NCI-H1092 (cell line): ENCODE measurements around the gene HAND2.
A peak's percentile ranks its signal among the peaks of the same experiment; 100 is the strongest.

Experiments
- DNase-seq: peaks from one replicate; lab custom pipeline; 2025; lab: John Stamatoyannopoulos, UW

HAND2 gene

GRCh38 chr4:173503330-173504180 lies 26.5 kb downstream of the HAND2 start:
- no peak for DNase-seq

GRCh38 chr4:173502282-173502681 lies 27.7 kb downstream of the HAND2 start:
- no peak for DNase-seq

- DNase-seq, result no peak
Measured at GRCh38 chr4:173501592-173502150, 28.4 kb downstream of the HAND2 start.

DNA sequence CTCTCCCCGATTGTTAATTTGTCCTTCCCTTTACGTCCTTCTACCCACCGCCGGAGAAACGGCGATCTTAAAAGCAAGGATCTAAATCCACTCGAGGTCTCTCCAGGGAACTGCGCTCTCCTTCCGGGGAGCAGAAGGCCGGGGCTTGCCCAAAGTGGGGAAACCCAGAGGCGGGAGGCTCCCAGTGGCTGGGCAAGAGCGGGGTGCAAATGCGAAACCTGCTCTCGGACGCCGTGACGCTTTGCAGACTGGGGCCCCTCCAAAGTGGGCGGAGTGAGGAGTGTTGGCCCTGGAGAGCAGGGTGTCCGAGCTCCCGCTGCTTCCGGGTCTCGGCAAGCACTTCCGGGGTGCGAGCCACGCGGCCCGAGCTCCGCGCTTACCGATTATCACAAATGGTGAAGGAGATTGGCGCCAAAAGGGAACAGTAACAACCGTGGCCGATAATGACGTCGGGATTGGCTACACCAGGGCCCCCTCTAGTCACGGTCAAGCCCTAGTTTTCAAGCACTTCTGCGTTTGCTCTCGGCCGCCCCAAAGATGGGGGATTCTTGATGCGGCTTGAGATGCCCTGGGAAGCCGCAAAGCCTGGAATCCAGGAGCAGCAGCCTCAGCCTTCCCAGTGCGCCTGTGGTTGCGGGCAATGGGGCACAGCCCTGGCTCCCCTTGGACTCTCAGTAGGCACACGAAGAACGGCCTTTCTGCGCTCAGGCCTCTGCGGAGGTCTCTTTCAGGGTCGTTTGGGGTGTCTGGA lies 29.0 kb downstream of the HAND2 start:
- no peak for DNase-seq

- DNase-seq, result no peak
Measured at GRCh38 chr4:173499658-173500535, 30.1 kb downstream of the HAND2 start.

DNA sequence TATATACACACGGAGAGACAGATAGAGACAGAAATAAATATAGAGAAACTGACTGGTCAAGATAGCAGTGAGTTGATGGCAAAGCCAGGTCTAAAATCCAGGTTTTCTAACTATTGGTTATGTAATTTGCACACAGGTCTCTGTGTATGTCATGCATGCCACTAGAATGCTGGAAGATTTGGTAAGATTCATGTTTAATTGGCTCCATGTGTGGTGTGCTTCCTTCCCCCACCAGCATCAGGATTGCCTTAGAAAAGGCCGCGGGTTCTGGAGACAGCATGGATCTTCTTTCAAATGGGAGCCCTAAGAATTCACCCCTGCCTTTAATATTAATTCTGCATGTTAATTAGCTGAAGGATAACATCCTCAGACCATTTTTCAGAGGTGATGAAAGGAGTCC lies 31.3 kb downstream of the HAND2 start:
- DNase-seq, result no peak

- DNase-seq, result no peak
Measured at GRCh38 chr4:173498023-173498422, 32.0 kb downstream of the HAND2 start.

- DNase-seq, result peak; percentile 83
Measured at GRCh38 chr4:173494013-173494970, 35.7 kb downstream of the HAND2 start.

- no peak for DNase-seq
Measured at GRCh38 chr4:173493041-173493440, 37.0 kb downstream of the HAND2 start.

DNA sequence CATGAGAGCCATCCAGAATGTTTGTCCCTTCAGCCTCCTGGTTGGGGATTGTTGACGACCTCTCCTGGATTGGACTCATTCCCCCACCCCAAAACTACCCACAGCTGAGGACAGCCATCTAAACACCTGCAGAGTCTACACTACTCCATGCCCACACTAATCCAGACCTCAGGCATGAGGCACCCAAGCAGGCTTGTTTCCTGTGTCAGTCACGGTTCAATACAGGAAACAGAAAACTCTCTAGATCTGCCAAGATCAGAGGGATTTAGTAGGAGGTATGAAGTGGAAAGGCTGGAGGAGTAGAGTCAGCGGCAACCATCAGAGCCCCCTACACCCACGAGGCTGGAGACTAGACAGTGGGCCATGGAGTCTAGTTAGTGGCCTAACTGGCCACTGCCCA lies 37.7 kb downstream of the HAND2 start:
- no peak for DNase-seq

GRCh38 chr4:173490817-173491528 lies 39.1 kb downstream of the HAND2 start:
- DNase-seq, result no peak

GRCh38 chr4:173490256-173490655 lies 39.8 kb downstream of the HAND2 start:
- no peak for DNase-seq

GRCh38 chr4:173489514-173489913 lies 40.5 kb downstream of the HAND2 start:
- DNase-seq, result no peak

DNA sequence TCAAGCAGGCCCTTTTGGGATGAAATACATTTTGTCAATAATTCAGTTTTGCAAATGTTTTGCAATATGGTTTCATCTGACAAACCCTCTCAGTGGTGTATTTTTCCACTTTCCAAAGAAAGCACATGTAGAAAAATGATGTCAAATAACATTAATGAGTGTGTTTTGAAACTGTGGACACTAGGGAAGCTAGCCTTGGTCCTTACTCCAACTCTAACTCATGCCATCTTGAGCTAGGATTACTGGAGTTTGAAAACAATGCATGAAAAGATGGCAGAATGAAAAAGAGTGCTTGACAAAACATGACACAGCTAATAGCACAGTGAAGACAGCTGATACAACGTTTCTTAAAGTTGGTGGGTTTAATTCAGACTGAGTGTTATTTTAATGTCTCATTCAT lies 41.4 kb downstream of the HAND2 start:
- DNase-seq, result no peak

- DNase-seq, result no peak
Measured at GRCh38 chr4:173488074-173488473, 42.0 kb downstream of the HAND2 start.

GRCh38 chr4:173486714-173487392 lies 43.2 kb downstream of the HAND2 start:
- DNase-seq, result no peak

GRCh38 chr4:173485164-173485563 lies 44.9 kb downstream of the HAND2 start:
- DNase-seq, result no peak

DNA sequence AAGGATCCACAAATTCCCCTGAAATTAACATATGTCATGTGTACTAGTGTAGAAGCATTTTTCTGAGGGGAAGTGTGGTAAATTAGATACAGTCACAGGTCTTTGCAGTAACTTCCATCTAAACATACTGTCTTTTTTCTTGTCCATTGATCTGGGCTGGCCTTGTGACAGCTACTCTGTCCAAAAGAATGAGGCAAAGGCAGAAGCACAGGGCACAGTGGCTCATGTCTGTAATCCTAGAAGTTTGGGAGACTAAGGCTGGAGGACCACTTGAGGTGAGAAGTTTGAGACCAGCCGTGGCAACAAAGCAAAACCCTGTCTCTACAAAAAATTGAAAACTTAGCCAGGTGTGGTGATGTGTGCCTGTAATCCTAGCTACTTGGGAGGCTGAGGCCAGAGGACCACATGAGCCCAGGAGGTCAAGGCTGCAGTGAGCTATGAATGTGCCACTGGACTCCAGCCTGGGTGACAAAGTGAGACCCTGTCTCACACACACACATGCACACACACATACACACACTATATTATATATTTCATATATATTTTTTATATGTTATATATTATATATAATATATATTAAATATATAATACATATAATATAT lies 47.6 kb downstream of the HAND2 start:
- DNase-seq, result no peak

DNA sequence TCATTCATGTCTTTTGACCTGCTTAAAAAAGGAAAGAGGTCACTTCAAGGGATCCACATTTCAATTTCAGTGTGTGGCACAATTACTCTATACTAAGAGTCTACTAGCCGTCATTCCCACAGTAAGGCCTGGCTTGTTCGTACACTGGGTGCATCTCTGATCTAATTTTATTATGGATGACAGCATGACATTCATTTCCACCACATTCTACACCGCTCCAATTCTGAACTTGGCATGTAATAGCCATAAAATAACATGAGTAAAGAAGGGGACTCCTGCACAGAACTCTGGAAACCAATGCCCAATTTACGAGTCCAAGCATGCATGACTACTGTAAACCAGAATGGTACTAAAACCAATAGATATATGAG lies 51.1 kb downstream of the HAND2 start:
- no peak for DNase-seq
